Measurements from ENCODE around the gene ARHGAP1.
"Not testable (repeated sequence)": the region's sequence is repeated elsewhere in the genome, so short reads cannot be mapped to it uniquely, and the experiment has no call there.

Gene ARHGAP1

GRCh38 chr11:46724088-46724487 is 23.7 kb upstream of the ARHGAP1 start:
- in situ Hi-C loops (cut with MboI; ENCODE audit: low sequenced_read_pairs), result no loop called here

- in situ Hi-C loops (cut with MboI; ENCODE audit: low sequenced_read_pairs), result no loop called here
Observed at GRCh38 chr11:46723359-46723680, 22.9 kb upstream of the ARHGAP1 start.

- in situ Hi-C loops (cut with MboI; ENCODE audit: low sequenced_read_pairs), result no loop called here
Observed at GRCh38 chr11:46722566-46723358, 22.3 kb upstream of the ARHGAP1 start.

GRCh38 chr11:46721286-46721685 is 20.9 kb upstream of the ARHGAP1 start:
- in situ Hi-C loops (cut with MboI; ENCODE audit: low sequenced_read_pairs), result no loop called here

- in situ Hi-C loops (cut with MboI; ENCODE audit: low sequenced_read_pairs), result no loop called here
Observed at GRCh38 chr11:46719543-46720218, 19.3 kb upstream of the ARHGAP1 start.

- in situ Hi-C loops (cut with MboI; ENCODE audit: low sequenced_read_pairs), result no loop called here
Observed at GRCh38 chr11:46719048-46719542, 18.7 kb upstream of the ARHGAP1 start, which contains the start of gene F2. Gene F2, plus strand, starts transcription at chr11:46719213. Its CDS starts 23 bp downstream, at chr11:46719236.

GRCh38 chr11:46718155-46719019 is 18.0 kb upstream of the ARHGAP1 start:
- in situ Hi-C loops (cut with MboI; ENCODE audit: low sequenced_read_pairs), result no loop called here

DNA sequence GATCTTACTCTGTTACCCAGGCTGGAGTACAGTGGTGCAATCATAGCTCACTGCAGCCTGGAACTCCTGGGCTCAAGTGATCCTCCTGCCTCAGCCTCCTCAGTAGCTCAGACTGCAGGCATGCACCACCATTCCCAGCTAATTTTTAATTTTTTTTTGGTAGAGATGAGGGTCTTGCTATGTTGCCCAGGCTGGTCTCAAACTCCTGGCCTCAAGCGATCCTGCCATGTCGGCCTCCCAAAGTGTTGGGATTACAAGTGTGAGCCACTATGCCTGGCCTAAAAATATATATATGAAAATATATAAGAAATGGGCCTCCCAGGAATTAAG is 17.4 kb upstream of the ARHGAP1 start:
- in situ Hi-C loops (cut with MboI; ENCODE audit: low sequenced_read_pairs), result not testable (repeated sequence)

DNA sequence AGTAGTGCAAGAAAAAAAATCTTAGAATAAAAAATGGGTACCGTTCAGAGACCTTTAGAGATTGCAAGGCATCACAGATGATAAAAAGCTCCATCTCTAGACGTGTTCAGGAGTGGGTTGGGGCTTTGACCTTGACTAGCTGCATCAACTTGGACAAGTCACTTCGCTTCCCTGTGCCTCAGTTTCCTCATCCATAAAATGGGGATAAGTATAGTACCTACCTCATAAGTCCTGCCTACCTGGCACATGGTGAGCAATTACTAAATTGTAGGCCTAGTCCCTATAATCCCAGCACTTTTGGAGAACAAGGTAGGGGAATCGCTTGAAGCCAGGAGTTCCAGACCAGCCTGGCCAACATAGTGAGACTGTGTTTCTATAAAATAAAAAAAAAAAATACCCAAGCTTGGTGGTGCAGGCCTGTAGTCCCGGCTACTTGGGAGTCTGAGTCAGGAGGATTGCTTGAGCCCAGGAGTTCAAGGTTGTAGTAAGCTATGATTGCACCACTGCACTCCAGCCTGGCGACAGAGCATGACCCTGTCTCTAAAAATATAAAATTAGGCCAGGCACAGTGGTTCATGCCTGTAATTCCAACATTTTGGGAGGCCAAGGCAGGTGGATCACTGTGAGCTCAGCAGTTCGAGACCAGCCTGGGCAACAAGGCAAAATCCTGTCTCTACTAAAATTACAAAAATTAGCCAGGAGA is 12.6 kb upstream of the ARHGAP1 start:
- in situ Hi-C loops (cut with MboI; ENCODE audit: low sequenced_read_pairs), result no loop called here

DNA sequence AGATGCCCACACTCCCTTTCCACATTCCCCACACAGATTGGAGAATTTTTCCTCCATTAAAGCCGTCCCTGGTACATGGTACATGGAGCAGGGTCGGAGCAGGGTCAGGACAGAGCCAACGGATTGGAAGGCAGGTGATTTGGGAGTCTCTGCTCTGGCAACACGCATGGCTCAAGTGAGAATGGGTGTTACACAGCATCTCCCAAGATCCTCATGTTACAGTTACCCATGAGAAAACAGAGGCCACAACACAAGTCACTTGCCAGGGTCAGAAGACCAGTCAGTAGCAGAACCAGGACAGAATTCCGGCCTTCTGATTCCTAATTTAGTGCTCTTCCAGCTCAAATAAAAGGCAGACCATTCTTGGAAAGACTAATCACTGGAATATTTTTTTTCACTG is 10.9 kb upstream of the ARHGAP1 start:
- in situ Hi-C loops (cut with MboI; ENCODE audit: low sequenced_read_pairs), result no loop called here

GRCh38 chr11:46710821-46711269 is 10.4 kb upstream of the ARHGAP1 start:
- in situ Hi-C loops (cut with MboI; ENCODE audit: low sequenced_read_pairs), result no loop called here

- in situ Hi-C loops (cut with MboI; ENCODE audit: low sequenced_read_pairs), result not testable (repeated sequence)
Observed at GRCh38 chr11:46709351-46709750, 8.9 kb upstream of the ARHGAP1 start.

DNA sequence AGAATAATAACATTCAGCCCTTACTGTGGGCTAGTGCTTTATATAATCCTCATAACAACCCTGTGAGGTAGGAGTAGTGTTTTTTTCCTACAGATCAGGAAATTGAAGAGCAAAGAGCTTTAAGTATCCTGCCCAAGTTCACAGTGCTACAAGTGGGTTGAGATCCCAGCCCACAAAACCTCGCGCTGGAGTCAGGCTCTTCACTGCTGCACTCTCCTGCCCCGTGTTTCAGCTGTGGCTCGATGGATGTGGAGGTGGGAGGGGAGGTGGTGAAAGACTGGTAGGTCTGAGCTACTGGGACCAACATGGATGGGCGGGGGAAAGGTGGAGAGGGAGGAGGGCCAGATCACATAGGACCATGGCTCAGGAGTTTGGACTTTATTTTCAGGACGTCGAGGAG is 6.5 kb upstream of the ARHGAP1 start:
- in situ Hi-C loops (cut with MboI; ENCODE audit: low sequenced_read_pairs), result no loop called here

- in situ Hi-C loops (cut with MboI; ENCODE audit: low sequenced_read_pairs), result no loop called here
Observed at GRCh38 chr11:46705070-46705688, 4.8 kb upstream of the ARHGAP1 start.

- in situ Hi-C loops (cut with MboI; ENCODE audit: low sequenced_read_pairs), result no loop called here
Observed at GRCh38 chr11:46701078-46701654, 747 bp upstream of the ARHGAP1 start.

- in situ Hi-C loops (cut with MboI; ENCODE audit: low sequenced_read_pairs), result no loop called here
Observed at GRCh38 chr11:46698597-46698996, 1.8 kb downstream of the ARHGAP1 start.

DNA sequence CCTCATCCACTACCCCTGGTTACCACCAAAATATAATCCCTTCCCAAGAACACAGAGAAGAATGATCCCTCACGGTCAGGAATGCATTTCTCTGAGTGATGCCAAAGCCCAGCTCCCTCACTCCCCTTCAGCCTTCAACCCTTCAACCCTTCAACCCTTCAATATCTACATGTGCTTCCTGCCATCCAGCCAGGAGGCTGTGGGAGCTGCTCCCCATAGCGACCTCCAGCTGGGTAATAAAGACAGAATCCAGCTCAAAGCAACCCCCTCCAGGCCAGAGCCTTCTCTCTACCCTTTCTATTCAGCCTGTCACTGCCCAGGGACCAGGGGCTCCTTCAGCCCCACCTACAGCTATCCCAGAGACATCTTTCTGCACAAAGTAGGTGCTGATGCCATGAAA is 2.7 kb downstream of the ARHGAP1 start:
- in situ Hi-C loops (cut with MboI; ENCODE audit: low sequenced_read_pairs), result no loop called here

GRCh38 chr11:46697303-46697702 is 3.1 kb downstream of the ARHGAP1 start:
- in situ Hi-C loops (cut with MboI; ENCODE audit: low sequenced_read_pairs), result no loop called here

DNA sequence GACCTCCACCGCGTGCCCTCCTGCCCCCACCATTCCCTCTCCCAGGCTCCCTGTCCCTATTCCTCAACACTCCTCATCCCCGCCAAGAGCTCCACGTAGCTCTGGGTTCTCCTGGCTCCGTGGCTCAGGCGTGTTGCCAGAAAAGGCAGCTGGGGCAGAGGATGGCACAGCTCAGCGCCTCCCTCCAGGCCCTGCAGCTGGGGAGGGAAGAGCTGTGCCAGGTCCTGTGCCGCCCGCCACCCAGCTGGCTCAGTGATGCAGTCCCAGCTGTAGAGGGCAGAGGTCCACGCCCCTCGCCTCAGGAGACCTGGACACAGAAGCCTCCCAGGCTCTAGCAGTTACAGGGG is 4.2 kb downstream of the ARHGAP1 start:
- in situ Hi-C loops (cut with MboI; ENCODE audit: low sequenced_read_pairs), result no loop called here
